Gastroesophageal sphincter (tissue), 4 donors: Measurements from ENCODE around the gene CNTNAP5. TPM values are rescaled to one million over a fixed set of nuclear protein-coding genes. Genes with fewer than 3 reads are reported as not detected.

ENCODE experiments used
- ATAC-seq: fragments of 150-250 bp; one replicate; pipeline ENCODE4 v1.9.1; 2016; ENCODE audit warnings: mild to moderate bottlenecking, moderate library complexity
- H3K27ac ChIP-seq, 4 donors: fragments of 200-600 bp; sonication (generic) in 3 of 4; 1 replicate in 3 of 4; 2 replicates in 1 of 4; pipeline ENCODE4 v1.5.1; 2016 to 2019
- H3K27me3 ChIP-seq: fragments of 200-600 bp; sonication (generic); one replicate; pipeline ENCODE4 v1.5.1; 2019
- H3K36me3 ChIP-seq, 2 donors: fragments of 200-600 bp; sonication (generic); one replicate each; pipeline ENCODE4 v1.5.1; 2019; ENCODE audit warnings: control low read depth in 1 of 2
- H3K4me1 ChIP-seq, 3 donors: fragments of 200-600 bp; sonication (generic); 1 replicate in 2 of 3; 2 replicates in 1 of 3; pipeline ENCODE4 v1.5.1; 2016 to 2019; ENCODE audit warnings: control low read depth in 2 of 3
- H3K4me3 ChIP-seq, 2 donors: fragments of 200-600 bp; sonication (generic); one replicate each; pipeline ENCODE4 v1.5.1; 2019; ENCODE audit warnings: mild to moderate bottlenecking in 1 of 2, moderate library complexity in 1 of 2
- H3K9me3 ChIP-seq, 3 donors: fragments of 200-600 bp; sonication (generic); one replicate each; pipeline ENCODE4 v1.5.1; 2017 to 2019; ENCODE audit warnings: control low read depth in 2 of 3
- EP300 ChIP-seq: sonication (generic); formaldehyde crosslinking; IDR thresholded peaks from one replicate; pipeline ENCODE4 v1.6.1; 2017; ENCODE audit warnings: antibody characterized with exemption, mild to moderate bottlenecking
- POLR2A ChIP-seq, 2 donors: fragments of 450-650 bp; IDR thresholded peaks; one replicate each; pipeline ENCODE4 v1.6.1; 2017; ENCODE audit warnings: antibody characterized with exemption in 2 of 2, mild to moderate bottlenecking in 2 of 2, moderate library complexity in 1 of 2
- POLR2AphosphoS5 ChIP-seq: sonication (generic); formaldehyde crosslinking; IDR thresholded peaks from one replicate; pipeline ENCODE4 v1.6.1; 2017; ENCODE audit warnings: antibody characterized with exemption
- WGBS, 2 donors: methylation state at CpG; one replicate each; pipeline ENCODE4 v1.1.5; 2018; ENCODE audit warnings: low coverage in 1 of 2; 5-methylcytosine and 5-hydroxymethylcytosine counted together
- total RNA-seq, 4 donors: library from RNA; depleted of rRNA; stranded (reverse); fragments of >200 nt; gene quantifications; one replicate each; pipeline ENCODE4 v1.1.0, GENCODE V29; 2016
- TF ChIP-seq, protein P1 (sequence below), 4 experiments: fragments of 200-600 bp in 2 of 4; fragments of 450-650 bp in 2 of 4; sonication (generic) in 1 of 4; IDR thresholded peaks; one replicate each; pipeline ENCODE4 v1.5.1; 2017 to 2019; ENCODE audit warnings: antibody characterized with exemption in 4 of 4, mild to moderate bottlenecking in 2 of 4, moderate library complexity in 2 of 4

Gene CNTNAP5
- total RNA-seq, 4 donors from 2014 or later, result 3.2 TPM; not detected in 3

DNA sequence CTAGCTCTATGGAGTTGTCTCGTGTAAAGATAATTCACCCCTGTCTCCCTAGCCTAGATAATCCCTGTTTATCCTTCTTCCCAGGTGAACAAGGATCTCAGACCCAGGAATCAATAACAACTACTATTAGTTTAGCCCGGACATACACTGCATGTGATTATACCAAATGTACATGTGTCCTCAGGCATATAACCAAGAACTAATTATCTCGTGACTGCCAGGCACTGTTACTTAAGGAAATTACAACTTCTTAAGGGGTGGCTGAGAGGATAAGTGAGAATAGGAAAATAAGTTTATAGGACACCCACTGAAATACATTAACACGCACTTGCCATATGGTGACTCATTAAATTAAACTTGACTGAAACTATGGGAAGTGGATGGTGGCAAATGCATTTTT, 126.6 kb downstream of the CNTNAP5 start:
- 92% methylated on average over 2 to 4 of the region's 4 CpGs for WGBS, 2 donors
- TF ChIP-seq, protein P1, sequence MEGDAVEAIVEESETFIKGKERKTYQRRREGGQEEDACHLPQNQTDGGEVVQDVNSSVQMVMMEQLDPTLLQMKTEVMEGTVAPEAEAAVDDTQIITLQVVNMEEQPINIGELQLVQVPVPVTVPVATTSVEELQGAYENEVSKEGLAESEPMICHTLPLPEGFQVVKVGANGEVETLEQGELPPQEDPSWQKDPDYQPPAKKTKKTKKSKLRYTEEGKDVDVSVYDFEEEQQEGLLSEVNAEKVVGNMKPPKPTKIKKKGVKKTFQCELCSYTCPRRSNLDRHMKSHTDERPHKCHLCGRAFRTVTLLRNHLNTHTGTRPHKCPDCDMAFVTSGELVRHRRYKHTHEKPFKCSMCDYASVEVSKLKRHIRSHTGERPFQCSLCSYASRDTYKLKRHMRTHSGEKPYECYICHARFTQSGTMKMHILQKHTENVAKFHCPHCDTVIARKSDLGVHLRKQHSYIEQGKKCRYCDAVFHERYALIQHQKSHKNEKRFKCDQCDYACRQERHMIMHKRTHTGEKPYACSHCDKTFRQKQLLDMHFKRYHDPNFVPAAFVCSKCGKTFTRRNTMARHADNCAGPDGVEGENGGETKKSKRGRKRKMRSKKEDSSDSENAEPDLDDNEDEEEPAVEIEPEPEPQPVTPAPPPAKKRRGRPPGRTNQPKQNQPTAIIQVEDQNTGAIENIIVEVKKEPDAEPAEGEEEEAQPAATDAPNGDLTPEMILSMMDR (IDR thresholded peaks at IDR 0.05), result no peak
- TF ChIP-seq POLR2A (IDR thresholded peaks at IDR 0.05), result no peak
- no peak for TF ChIP-seq POLR2AphosphoS5
- no peak for TF ChIP-seq EP300

DNA sequence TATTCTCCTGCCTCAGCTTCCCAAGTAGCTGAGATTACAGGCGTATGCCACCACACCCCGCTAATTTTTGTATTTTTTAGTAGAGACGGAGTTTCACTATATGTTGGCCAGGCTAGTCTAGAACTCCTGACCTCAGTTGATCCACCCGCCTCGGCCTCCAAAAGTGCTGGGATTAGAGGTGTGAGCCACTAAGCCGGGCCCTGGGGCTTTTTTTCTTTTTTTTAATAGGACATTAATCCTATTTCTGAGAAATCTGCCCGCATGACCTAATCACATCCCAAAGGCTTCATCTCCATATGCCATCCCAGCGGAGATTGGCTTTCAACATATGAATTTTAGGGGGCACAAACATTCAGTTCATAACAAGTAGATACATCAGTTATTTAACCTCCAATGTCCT, 128.6 kb downstream of the CNTNAP5 start:
- 96 to 100% methylated on average over 4 of the region's 8 CpGs for WGBS, 2 donors
- ATAC-seq, result no peak
- H3K27ac ChIP-seq, result no peak overlapping the region

More for the DNA sequence above, 126.6 kb downstream of the CNTNAP5 start:
- H3K4me1 ChIP-seq, result no peaks in the 10 kb centered on the region
- H3K9me3 ChIP-seq, result no peaks in the 10 kb centered on the region
- H3K27ac ChIP-seq, result no peak overlapping the region
- ATAC-seq, result no peak
- H3K4me3 ChIP-seq, result no peak overlapping the region
- H3K27me3 ChIP-seq, result no peaks in the 10 kb centered on the region
- no peaks in the 10 kb centered on the region for H3K36me3 ChIP-seq

DNA sequence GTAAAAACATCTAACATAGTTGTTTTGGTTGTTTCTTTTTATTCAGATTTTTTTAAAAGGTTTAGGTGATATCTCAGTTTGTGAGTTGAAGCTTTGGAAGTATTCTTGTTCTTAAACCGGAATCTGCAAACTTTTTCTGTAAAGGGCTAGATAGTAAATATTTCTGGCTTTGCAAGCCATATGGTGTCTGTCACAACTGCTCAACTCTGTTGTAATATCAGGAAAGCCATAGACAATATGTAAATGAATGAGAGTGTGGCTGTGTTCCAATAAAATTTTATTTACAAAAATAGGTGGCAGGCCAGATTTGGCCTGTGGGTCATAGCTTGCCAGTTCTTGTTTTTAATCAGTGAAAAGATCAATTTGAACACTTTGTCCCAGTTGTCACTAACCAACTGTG, 134.1 kb downstream of the CNTNAP5 start:
- TF ChIP-seq, protein P1 (IDR thresholded peaks at IDR 0.05), result no peak
- TF ChIP-seq POLR2AphosphoS5, result no peak
- TF ChIP-seq EP300, result no peak
- no peak for TF ChIP-seq POLR2A (IDR thresholded peaks at IDR 0.05)
- Histone ChIP-seq H3K36me3 (no peaks in the 10 kb centered on the region), H3K9me3 (no peaks in the 10 kb centered on the region), H3K4me3 (no peak overlapping the region), H3K27ac (no peak overlapping the region), H3K4me1 (peaks cover 0 to 10% (median 0%) of the 10 kb centered on the region in 3 donors), H3K27me3 (no peaks in the 10 kb centered on the region)
- WGBS, 2 donors, result 69 to 90% methylated on average over 1 of the region's 1 CpG
- ATAC-seq, result no peak

More for the DNA sequence above, 128.6 kb downstream of the CNTNAP5 start:
- no peak for TF ChIP-seq POLR2AphosphoS5
- TF ChIP-seq EP300, result no peak
- no peak for TF ChIP-seq POLR2A (IDR thresholded peaks at IDR 0.05)
- TF ChIP-seq, protein P1 (IDR thresholded peaks at IDR 0.05), result no peak
- H3K9me3 ChIP-seq, result no peaks in the 10 kb centered on the region
- no peaks in the 10 kb centered on the region for H3K4me1 ChIP-seq
- no peaks in the 10 kb centered on the region for H3K27me3 ChIP-seq
- H3K36me3 ChIP-seq, result no peaks in the 10 kb centered on the region
- H3K4me3 ChIP-seq, result no peak overlapping the region

DNA sequence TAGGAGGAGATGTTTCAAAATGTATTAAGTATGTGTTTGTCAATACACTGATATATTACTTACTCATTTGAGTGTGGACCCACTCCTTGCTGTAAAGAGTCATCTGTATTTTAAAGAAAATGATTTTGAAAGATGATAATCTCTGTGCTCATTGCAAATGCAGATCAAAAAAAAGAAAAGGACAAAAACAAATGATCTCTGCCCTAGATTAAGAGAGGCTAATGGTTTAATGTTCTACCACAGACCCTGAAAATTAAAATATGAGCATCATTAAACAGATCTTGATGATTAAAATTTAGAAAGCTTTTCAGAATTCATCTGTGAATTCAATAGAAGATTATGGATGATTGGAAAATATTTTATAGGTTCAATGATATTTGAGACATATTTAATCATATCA, 136.5 kb downstream of the CNTNAP5 start:
- Histone ChIP-seq H3K27ac (no peak overlapping the region), H3K4me3 (no peak overlapping the region), H3K27me3 (no peaks in the 10 kb centered on the region), H3K9me3 (no peaks in the 10 kb centered on the region), H3K36me3 (no peaks in the 10 kb centered on the region), H3K4me1 (peaks cover 0 to 11% (median 0%) of the 10 kb centered on the region in 3 donors)
- TF ChIP-seq EP300 (no peak), POLR2A (IDR thresholded peaks at IDR 0.05) (no peak), POLR2AphosphoS5 (no peak)
- TF ChIP-seq, protein P1 (IDR thresholded peaks at IDR 0.05), result no peak
- ATAC-seq, result no peak

DNA sequence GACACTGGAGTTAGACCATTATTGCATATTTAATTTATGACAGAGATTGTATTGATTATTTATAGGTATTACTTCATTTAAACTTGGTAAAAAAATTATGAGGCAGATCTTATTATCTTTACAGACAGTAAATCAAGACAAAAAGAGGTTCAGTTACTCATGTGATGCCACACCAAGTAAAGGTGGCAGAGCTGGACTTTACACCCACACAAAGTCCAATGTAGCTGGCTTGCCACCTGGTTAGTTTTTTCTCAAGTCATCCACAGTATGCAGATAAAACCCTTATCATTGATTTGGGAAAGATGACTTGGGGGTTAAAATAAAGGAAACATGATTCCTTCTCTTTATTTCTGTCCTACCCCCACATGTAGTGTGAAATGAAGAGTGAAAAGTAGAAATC, 137.2 kb downstream of the CNTNAP5 start:
- no peaks in the 10 kb centered on the region for H3K9me3 ChIP-seq
- no peak for ATAC-seq
- H3K27ac ChIP-seq, result no peak overlapping the region
- H3K27me3 ChIP-seq, result no peaks in the 10 kb centered on the region
- H3K4me1 ChIP-seq, result peaks cover 0 to 11% (median 0%) of the 10 kb centered on the region in 3 donors
- H3K4me3 ChIP-seq, result no peak overlapping the region
- H3K36me3 ChIP-seq, result no peaks in the 10 kb centered on the region
- TF ChIP-seq POLR2A (IDR thresholded peaks at IDR 0.05) (no peak), EP300 (no peak), POLR2AphosphoS5 (no peak)
- TF ChIP-seq, protein P1 (IDR thresholded peaks at IDR 0.05), result no peak
